GM12891 (cell line): Measurements from ENCODE around the gene RAMP3.

ENCODE experiments used
- POLR2A ChIP-seq: IDR thresholded peaks from 2 replicates; pipeline ENCODE4 v1.6.1; 2011; ENCODE audit warnings: low read depth, low read length, control low read depth
- POLR2AphosphoS5 ChIP-seq: IDR thresholded peaks from 2 replicates; pipeline ENCODE4 v1.6.1; 2011; ENCODE audit warnings: low read depth, low read length, control low read depth
- SPI1 ChIP-seq: IDR thresholded peaks from 2 replicates; pipeline ENCODE4 v1.6.1; 2011; ENCODE audit warnings: low read depth, low read length, control low read depth
- TAF1 ChIP-seq: IDR thresholded peaks from 2 replicates; pipeline ENCODE4 v1.6.1; 2011; ENCODE audit warnings: low read depth, low read length, control low read depth

DNA sequence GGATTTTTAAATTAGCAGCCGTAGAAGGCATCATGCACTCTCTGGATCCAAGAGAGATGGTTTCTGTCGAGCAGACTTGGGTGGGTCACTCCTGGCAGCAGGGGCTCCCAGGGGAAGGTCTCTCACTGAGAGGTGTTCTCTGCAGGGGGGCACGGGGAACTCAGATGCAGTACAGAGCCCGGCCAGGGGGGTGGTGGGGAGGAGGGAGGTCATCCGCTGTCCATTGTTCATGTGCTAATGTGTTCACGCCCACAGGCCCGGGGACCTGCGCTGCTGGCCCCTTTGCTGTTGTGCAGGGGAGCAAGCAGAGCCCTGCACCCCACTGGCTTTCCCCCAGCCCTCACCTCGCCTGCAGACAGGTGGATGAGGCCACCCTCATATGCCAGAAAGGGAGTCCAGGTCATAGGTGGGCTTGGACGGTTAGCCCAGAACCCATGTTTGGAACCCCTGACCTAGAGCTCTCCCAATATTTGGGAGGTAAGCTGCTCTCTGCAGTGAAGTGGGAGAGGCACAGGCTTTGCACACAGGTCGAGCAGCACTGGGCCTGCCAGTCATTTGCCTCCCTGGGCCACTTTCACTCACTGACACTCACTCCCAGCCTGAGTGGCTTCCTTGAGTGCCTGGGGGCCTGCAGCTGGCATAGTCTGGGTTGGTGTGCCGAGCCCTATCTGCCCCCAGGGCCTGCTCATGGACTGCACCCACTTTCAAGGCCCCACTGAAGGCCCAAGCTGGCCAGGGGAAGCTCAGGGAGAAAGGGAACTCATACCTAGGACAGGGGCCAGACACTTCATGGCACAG, 33.5 kb upstream of the RAMP3 start:
- no peak for TF ChIP-seq POLR2AphosphoS5
- no peak for TF ChIP-seq POLR2A
- no peak for TF ChIP-seq TAF1
- no peak for TF ChIP-seq SPI1
